GM19328 (cell line): Measurements from ENCODE around the gene PTPRA.
"Not testable (repeated sequence)": the region's sequence is repeated elsewhere in the genome, so short reads cannot be mapped to it uniquely, and the experiment has no call there.

ENCODE experiments used
- ATAC-seq: cut with Tn5 transposase; IDR thresholded peaks from one replicate; pipeline ENCODE4 v1.9.1; 2021; ENCODE audit warnings: mild to moderate bottlenecking, moderate library complexity; ENCODE audit not compliant: unreplicated experiment

PTPRA gene

DNA sequence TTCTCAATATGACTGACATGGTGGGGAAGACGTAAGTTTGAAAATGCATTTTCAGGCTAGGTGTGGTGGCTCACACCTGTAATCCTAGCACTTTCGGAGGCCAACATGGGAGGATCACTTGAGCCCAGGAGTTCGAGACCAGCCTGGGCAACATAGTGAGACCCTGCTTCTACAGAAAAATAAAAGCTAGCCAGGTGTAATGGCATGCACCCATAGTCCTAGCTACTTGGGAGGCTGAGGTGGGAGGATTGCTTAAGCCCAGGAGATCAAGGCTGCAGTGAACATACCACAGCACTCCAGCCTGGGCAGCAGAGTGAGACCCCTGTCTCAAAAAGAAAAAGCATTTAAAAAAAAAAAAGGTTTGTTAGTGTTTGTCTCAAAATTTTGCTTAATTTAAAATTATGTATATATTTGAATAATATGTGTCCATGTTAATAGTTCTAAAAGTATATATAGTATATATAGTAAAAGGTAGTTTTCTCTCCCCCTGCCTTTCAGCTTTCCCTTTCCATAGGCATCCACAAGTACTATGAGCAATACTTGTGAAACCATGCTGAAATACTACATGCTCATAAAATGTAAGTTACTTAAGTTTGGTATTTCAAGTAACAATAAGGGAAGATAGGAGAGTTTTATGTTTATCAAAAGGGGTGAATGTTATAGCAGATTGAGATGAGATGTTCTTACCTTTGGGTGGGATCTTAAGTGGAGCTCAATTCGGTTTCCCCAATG, 15.1 kb downstream of the PTPRA start:
- no peak for ATAC-seq

DNA sequence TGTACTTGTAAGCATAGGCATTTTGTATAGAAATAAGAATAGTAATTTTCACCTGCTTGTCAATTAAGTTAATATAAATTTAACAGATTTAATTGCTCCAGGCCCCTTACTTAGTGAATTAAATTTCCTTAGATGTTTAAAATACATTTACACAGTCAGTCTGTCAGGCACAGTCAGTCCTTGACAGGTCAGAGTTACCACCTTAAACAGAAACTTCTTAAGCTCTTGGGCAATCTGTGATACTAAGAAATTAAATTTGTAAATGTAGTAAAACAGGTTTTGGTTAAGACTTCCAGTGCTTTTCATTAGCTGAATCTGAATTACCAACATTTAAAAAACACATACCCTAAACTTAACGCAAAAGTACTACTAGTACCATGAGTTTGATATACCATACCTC, 15.9 kb downstream of the PTPRA start:
- ATAC-seq: no peak

DNA sequence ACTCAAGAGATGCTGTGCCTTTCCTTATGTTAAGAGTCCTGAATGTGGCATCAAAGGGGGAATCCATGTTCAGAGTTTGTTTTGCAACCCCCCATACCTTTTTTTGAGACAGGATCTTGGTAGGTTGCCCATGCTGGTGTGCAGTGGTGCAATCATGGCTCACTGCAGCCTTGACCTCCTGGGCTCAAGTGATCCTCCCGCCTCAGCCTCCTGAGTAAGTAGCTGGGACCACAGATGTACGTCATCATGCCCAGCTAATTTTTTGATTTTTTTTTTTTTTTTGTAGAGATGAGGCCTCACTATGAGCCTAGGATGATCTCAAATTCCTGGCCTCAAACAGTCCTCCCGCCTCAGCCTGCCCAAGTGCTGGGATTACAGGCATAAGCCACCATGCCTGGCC, 16.5 kb downstream of the PTPRA start:
- ATAC-seq: no peak

DNA sequence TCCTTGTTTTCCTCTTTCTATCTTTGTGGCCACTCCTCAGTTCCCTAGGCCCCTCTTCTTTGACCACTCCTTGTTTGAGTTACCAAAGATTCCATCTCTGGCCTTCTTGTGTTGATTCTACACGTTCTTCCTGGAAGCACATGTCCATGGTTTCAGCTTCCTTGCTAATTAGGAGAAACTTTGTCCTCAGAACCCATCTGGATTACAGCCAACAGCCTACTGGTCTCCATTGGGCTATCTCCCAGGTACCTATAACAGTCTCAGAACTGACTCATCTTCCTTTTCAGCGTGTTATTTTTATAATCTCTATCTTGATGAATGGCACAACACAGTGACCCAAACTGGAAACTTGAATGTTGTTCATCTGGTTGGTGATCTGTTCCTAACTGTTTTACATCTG, 17.5 kb downstream of the PTPRA start:
- no peak for ATAC-seq

DNA sequence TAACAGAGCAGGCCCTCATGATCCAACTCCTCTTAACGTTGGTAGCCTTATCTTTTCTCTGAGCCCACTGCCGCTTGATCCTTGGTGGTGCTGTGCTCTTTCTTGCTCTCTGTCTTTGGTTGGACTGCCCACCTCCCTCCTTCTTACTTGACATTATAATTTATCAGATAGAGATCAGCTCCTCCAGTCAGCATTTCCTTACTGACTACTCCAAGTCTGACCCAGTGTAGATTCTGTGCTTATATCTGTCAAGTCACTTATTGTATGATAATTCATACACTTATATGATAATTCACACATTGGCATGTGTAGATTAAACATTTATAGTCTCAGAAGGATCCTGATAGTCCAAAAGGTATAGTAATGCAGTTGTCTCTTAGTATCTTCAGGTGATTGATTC, 18.1 kb downstream of the PTPRA start:
- ATAC-seq: no peak

DNA sequence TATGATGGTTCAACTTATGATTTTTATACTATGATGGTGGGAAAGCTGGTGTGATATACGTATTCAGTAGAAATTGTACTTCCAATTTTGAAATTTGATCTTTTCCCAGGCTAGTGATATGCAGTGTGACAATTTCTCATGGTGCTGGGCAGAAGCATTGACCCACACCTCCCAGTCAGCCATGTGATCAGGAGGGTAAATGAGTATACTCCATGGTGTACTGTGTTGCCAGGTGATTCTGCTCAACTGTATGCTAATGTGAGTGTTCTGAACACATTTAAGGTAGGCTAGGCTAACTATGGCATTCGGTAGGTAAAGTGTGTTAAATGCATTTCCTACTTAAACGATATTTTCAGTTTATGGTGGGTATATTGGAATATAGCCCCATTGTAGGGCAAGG, 19.1 kb downstream of the PTPRA start:
- ATAC-seq: no peak

DNA sequence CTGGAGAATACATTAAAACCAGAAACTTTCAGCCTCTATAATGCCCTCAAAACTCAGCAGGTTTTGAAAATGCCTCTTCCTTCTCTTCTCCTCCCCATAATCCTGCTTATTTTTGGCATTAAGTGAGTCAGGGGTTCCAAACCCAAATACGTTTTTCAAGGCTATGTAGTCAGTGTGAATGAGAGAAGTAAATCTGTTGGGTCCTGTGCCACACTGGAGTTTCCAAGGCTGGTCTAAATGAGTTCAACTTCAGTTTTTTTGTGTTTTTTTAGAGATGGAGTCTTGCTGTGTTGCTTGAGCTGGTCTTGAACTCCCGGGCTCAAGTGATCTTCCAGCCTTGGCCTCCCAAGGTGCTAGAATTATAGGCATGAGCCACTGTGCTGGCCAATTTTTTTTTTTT, 20.9 kb downstream of the PTPRA start:
- ATAC-seq: no peak

DNA sequence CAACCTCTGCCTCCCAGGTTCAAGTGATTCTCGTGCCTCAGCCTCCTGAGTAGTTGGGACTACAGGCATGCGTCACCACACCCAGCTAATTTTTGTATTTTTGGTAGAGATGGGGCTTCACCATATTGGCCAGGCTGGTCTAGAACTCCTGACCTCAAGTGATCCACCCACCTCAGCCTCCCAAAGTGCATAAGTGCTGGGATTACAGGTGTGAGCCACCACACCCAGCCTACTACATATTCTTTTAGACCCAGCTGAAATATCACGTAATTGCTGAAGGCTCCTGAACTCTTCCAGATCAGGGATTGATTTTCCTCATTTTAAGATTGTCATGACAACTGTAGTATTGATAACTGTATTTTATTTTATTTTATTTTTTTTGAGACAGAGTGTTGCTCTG, 21.9 kb downstream of the PTPRA start:
- ATAC-seq: not testable (repeated sequence)

DNA sequence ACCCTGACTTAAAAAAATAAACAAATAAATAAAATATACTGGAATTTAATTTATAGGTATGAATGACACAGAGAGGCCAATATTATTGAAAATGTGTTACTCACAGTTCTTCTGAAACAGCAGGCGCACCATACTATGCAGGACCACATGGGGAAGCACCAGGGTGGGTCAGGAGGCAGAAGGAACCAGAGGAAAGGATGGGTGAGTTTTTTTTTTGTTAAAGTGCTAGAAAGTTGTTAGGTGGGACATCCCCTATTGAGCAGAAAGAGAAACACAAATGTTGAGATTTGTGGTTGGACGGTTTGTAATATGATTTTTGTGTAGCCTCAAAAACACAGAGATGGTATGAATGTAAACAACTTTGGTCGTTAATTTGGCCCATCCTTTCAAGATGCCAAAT, 26.0 kb downstream of the PTPRA start:
- ATAC-seq: no peak

DNA sequence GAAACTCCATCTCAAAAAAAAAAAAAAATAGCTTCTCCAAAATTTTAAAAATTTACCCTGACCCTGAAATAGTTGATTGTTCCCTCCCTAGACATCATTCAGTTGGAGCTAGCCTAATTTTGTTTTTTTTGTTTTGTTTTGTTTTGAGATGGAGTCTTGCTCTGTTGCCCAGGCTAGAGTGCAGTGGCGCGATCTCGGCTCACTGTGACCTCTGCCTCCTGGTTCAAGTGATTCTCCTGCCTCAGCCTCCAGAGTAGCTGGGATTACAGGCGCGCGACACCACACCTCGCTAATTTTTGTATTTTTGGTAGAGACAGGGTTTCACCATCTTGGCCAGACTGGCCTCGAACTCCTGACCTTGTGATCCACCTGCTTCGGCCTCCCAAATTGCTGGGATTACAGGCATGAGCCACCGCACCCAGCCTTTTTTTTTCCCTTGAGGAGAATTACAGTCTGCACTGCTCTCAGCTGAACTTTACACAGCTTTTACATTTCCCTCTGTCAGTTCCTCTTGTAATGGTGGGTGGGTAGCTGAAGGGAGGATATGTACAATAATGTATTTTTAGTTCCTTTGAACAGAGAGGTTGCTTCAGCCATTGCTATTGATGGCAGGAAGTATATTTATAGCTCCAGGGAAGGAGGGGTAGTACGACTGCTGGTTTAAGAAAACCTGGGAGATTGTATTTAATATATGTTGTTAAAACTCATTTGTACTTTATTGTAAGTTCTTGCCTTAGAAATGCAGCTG, 27.7 kb downstream of the PTPRA start:
- no peak for ATAC-seq

DNA sequence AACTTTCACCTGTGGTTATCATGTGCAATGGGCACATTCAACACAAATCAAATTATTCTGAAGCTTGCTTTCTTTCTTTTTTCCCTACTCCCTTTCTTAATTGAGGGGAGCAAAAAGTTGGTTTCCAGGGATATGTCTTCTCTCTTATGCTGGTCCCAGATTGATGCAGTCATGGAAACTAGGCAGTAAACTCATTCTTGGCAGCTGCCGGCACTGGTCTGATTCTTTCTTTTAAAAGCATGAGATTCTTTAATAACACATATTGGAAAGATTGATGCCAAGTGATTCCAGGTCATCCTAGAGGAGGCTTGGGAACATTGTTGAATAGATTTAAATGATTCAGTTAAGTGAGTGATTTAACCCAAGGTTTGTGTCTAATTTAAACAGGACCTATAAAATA, 29.0 kb downstream of the PTPRA start:
- no peak for ATAC-seq

DNA sequence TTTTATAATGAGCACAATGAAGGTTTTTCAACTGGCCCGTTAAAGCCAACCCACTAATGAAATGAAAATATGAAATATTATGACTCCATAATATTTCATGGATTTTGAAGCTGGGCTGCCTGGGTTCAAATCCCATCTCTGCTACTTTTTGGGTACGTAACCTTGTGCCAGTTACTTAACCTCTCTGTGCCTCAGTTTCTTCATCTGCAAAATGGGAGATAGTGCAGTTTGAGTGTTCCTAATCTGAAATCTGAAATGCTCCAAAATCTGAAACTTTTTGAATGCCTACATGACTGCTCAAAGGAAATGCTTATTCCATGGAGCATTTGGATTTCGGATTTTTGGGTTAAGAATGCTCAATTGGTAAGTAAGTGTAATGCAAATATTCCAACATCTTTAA, 29.5 kb downstream of the PTPRA start:
- no peak for ATAC-seq

DNA sequence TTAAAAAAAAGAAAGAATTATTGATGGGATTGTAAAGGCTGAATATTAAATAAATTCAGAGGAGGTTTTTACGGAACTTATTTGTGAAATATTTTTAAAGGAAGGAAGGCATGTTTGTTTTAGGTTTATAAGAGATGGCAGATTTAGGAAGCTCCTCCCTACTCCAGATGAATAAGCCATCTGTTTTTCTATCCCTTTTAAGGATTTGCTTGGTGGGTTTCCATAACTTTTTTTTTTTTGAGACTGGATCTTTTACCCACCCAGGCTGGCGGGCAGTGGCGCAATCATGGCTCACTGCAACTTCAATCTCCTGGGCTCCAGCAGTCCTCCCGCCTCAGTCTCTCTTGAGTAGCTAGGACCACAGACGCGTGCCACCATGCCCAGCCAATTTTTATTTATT, 30.4 kb downstream of the PTPRA start:
- ATAC-seq: no peak

DNA sequence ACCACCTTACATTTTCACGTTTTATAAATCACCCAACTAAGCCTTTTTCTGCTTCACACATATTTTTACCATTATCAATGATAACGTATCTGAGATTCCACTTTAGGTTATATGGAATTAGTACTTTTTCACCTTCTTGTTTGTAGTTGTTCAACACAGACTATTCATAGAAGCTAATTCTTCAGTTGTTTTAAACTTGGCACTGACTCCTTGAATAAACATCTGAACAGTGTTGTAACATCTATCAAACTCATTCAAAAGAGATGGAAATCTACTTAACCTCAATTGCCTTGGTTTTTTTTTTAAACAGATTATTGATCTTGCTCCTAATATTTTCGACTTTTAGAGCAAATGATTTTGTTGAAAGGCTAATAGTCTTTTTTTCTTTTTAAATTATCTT, 34.2 kb downstream of the PTPRA start:
- ATAC-seq: no peak

DNA sequence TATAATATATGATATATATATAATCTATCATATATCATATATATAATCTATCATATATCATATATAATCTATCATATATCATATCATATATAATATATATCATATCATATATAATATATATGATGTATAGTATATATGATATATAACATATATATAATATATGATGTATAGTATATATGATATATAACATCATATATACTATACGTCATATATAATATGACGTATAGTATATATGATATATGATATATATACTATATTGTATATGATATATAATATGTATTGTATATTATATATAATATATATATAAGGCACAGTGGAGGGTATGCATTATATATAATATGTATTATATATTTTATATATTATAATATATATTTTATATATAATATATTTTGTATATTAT, 36.7 kb downstream of the PTPRA start:
- no peak for ATAC-seq

DNA sequence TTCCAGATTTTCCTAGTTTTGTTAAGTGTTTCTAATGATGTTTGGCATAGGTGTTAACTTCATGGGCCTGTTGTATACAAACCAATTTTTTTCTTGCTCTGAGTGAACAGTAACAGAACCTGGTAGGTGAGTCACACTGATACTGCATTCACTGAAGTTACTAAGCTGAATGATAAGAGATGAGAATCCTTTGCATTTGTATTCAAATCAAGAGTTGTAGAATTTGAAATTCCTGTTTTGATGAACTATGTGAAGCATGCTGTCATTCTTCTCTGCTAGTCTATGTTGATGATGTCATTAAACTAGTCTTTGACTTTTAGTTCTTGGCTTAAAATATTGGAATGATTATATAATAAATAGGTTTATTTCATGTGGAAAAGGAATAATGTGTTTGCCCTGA, 37.9 kb downstream of the PTPRA start:
- ATAC-seq: no peak

DNA sequence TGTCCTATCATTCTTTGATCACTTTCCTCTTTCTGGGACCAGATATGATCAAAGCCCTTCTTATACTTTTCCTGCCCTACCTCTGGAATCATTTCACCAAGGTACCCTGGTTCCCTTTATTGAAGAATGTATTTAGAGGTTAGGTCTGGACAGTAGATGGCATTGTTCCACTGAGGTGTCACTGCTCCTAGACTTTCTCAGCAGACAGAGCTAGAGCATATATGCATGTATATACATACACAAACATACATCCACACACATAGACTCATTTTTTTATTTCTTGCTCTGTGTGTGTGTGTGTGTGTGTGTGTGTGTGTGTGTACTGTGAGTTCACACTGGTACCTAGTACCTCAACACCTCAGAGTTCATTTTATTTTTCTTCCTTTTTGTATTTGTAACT, 40.9 kb downstream of the PTPRA start:
- no peak for ATAC-seq

DNA sequence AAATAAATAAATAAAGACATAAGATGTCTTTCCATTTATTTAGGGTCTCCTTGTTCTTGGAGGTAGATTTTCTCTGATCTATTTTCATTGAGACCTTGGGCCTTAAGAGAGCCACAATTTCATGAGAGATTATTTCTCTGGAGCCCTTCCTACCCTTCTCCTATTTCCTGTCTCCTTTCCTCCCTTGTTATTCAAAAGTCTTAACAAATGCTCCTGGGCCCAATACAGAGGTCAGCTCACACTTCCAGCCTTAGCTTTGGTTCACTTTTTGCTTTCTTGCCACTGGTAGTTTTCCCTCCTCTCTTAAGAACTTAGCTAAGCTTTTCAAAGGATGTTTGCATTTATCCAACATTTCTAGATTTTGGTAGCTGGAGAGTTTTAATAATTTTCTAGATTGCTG, 44.0 kb downstream of the PTPRA start:
- ATAC-seq: no peak

DNA sequence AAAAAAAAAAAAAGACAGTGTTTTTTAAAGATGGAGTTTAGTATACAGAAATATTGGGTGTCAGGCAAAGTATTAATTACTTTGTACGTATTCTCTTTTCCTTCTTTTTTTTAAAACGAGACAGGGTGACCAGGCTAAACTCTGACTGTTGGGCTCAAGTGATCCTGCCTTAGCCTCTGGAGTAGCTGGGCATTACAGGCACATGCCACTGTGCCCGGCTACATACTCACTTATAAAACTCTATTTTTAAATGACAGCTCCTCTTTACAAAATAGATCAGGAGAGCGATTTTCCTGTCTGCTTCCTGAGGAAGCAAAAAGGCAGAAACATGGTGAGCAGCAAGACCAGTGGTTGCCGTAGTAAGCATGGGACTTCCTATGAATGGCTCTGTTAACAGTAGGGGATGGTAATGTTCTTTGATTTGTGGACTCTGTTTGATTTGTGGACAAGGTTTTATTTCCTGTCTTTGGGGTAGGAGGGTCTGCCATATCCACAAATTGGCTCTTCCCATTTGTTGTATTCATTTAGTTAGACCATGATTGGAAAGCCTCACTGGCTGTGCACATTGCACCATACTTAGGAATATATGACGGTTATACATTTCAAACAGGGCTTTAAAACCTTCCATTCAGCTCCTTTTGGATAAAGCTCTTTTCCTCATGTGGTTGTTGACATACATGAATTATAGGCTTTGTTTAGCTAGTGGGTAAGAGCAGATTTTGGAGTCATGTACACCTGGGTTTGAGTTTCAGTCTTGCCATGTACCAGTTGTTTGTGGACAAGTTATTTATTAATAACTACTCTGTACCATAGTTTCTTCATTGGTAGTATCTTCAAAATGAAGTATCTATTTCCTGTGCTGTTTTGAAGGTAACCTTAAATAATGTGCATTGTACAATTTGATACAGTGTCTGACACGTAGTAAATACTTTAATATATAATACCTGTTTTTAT, 45.1 kb downstream of the PTPRA start:
- no peak for ATAC-seq

DNA sequence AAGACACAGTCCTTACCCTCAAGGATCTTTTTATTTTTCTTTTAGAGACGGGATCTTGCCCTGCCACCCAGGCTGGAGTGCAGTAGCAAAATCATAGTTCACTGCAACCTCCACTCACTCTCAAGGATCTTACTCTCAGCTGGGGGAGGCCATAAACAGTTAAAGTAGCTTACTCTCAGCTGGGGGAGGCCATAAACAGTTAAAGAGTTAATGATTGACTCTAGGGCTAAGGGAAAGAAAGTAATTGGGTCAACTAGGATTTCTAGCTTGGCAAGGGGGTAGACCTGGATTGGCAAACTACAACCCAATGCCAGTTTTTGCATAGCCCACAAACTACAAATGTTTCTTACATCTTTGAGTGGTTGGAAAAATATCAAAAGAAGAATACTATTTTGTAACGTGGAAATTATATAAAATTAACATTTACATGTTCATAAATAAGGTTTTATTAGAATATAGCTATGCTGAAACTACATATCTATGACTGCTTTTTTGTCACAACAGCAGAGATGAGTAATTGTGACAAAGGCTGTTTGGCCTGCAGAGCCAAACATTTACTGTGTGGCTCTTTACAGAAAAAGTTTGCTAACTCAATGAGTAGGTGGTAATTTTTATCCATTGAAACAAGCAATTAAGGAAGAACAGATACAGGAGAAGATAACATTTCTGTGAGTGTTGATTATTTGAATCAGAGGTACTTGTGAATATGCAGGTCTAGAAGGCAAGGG, 46.4 kb downstream of the PTPRA start:
- no peak for ATAC-seq

DNA sequence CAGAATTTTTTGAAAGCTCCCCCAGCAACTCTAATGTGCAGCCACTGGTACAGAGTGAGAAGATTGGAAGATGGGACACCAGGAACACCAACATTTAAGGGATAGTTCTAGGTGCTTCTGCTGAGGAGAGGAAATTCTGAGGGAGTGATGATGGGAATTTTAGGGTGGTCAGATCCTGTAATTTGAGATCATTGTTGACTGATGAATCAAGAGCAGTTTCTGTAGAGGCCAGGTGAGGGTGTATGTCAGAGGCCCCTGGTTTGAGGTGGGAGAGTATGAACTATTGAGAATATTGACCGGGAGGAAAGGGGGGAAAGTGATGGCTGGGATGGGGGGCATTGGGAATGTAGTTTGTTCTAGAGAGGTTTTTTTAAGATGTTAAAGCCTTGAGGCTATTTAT, 47.2 kb downstream of the PTPRA start:
- no peak for ATAC-seq
